Peyer's patch (tissue), 4 donors: ENCODE measurements around the gene UNC5B.

Experiments
- POLR2A ChIP-seq, 2 donors: fragments of 450-650 bp; IDR thresholded peaks; one replicate each; pipeline ENCODE4 v1.5.1; 2017; ENCODE audit warnings: antibody characterized with exemption in 2 of 2, mild to moderate bottlenecking in 2 of 2, moderate library complexity in 2 of 2
- TF ChIP-seq, protein P1 (sequence below), 6 experiments: fragments of 450-650 bp in 4 of 6; fragments of 200-600 bp in 2 of 6; sonication (generic) in 1 of 6; IDR thresholded peaks; one replicate each; pipeline ENCODE4 v1.5.1; 2017 to 2019; ENCODE audit warnings: antibody characterized with exemption in 6 of 6, mild to moderate bottlenecking in 3 of 6, moderate library complexity in 1 of 6

DNA sequence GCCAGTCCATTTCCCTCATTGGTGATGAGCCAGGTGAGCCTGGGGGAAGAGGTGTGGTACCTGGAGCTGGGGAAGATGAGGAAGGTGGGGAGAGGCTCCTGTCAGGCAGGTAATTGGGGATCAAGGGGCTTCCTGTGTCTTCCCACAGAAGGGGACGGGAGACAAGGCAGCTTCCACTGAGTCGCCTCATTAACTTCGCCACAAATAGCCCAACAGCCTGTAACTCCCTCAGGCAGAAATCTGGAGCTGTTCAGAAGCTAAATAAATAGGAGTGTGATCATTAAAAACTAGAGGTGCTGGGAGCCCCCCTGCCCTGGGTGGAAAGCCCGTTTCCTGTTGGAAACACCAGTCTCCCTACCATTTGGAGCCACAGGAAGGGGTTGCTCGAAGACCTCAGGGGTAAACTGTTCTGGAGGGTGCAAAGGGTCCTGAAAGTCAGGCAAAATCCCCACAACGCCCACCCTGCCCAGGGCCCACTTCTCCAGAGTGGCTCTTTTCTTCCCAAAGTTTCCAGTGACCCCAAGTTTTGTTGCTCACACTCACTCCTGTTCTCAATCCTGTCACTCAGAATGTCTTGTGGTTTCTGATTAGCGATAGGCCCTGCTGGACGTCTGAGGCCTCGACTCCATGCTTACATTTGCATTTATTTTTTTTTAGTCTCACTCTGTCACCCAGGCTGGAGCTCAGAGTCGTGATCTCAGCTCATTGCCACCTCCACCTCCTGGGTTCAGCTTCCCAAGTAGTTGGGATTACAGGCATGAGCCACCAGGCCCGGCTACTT lies 25.7 kb downstream of the UNC5B start:
- no peak for TF ChIP-seq POLR2A (IDR thresholded peaks at IDR 0.05)
- TF ChIP-seq, protein P1, sequence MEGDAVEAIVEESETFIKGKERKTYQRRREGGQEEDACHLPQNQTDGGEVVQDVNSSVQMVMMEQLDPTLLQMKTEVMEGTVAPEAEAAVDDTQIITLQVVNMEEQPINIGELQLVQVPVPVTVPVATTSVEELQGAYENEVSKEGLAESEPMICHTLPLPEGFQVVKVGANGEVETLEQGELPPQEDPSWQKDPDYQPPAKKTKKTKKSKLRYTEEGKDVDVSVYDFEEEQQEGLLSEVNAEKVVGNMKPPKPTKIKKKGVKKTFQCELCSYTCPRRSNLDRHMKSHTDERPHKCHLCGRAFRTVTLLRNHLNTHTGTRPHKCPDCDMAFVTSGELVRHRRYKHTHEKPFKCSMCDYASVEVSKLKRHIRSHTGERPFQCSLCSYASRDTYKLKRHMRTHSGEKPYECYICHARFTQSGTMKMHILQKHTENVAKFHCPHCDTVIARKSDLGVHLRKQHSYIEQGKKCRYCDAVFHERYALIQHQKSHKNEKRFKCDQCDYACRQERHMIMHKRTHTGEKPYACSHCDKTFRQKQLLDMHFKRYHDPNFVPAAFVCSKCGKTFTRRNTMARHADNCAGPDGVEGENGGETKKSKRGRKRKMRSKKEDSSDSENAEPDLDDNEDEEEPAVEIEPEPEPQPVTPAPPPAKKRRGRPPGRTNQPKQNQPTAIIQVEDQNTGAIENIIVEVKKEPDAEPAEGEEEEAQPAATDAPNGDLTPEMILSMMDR (IDR thresholded peaks at IDR 0.05): no peak
